HG03520 (cell line): ENCODE data around the gene MOSPD3.

Experiments
- ATAC-seq: cut with Tn5 transposase; IDR thresholded peaks from one replicate; pipeline ENCODE4 v1.9.1; 2021; ENCODE audit warnings: mild to moderate bottlenecking, moderate library complexity; ENCODE audit not compliant: unreplicated experiment

MOSPD3 gene

DNA sequence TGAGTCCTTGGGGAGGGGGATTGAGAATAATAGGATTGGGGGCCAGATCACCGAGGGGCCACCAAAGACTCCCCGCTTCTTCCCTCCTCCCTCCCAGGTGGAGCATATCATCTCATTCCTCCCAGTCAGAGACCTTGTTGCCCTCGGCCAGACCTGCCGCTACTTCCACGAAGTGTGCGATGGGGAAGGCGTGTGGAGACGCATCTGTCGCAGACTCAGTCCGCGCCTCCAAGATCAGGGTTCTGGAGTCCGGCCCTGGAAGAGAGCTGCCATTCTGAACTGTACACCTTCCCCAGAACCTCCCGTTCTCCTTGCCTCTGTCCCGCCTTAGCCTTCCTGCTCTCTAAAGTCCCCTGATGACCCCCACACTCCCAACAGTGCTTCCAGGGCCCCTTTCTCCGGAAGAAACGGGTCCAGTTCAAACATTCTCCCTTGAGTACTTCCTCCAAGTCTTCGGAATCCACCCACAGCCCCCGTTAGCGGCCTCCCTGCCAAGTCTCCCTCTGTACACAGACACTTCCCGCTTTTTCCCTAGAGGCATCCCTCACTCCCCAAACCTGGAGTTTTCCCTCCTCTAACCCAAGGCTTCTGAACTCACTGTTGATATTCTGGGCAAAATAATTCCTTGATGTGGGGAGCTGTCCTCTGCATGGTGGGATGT is 22.1 kb upstream of the MOSPD3 start:
- no peak for ATAC-seq

DNA sequence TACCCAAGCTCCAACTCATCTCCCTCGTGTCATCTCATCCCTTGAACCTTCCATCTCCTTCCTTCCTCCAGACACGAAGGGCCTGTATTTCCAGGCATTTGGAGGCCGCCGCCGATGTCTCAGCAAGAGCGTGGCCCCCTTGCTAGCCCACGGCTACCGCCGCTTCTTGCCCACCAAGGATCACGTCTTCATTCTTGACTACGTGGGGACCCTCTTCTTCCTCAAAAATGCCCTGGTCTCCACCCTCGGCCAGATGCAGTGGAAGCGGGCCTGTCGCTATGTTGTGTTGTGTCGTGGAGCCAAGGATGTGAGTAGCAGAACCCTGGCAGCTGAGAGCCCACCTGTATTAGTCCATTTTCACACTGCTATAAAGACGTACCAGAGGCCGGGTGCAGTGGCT is 20.7 kb upstream of the MOSPD3 start:
- no peak for ATAC-seq

DNA sequence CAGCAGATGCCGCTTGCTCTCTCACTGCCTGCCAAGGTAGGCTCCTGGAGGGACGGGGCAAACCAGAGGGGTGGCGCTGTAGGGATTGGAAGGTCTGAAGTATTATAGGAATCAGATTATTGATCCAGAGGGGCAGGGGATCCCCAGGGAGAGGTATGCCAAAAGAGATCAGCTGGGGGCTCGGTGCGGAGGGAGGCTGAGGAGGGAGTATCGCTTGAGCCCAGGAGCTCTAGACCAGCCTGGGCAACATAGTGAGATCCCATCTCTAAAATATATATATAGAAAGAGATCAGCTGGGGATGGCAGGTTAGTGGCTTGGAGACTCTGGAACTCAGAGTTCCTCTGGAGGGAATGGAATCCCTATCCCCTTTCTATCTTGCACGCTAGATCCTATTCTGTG is 17.2 kb upstream of the MOSPD3 start:
- no peak for ATAC-seq

DNA sequence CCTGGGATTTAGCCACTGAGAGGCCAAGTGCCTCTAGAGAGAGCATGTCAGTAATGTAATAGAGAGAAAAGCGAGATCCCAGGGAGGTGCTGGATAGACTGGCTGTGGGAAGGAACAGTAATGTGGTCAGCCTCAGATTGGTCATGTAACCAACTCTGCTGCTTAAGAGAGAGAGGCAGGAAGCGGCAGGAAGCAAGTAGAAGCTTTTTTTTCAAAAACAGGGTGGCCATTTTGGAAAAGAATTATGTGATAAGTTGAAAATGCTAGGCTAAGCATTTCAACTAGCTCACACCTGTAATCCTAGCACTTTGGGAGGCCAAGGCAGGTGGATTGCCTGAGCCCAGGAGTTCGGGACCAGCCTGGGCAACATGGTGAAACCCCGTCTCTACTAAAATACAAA is 13.9 kb upstream of the MOSPD3 start:
- no peak for ATAC-seq

DNA sequence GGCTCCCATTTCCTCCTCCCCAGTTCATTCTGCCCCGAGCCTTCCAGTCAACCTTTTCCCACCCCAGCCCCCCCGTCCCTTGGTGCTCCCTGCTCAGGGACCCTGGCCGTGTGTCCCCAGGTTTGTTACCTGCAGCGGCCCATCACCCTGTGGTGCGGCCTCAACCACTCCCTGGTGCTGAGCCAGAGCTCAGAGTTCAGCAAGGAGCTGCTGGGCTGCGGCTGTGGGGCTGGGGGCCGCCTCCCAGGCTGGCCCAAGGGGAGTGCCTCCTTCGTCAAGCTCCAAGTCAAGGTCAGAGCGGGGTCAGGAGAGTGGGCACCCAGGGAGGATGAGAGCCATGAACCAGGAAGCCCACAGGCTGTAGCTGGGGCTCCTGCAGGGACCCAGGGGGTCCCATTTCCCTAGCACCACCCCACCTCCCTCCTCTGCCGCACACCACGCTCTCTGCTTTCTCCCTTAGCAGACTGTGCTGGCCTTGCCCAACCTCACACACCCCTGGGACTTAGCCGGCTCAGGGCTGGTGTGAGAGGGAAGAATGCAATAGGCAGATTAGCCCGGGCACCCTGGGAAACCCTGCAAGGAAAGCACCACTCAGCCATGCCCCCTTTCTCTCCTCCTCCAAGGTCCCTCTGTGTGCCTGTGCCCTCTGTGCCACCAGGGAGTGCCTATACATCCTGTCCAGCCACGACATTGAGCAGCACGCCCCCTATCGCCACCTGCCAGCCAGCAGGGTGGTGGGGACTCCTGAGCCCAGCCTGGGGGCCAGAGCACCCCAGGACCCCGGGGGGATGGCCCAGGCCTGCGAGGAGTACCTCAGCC is 12.2 kb upstream of the MOSPD3 start:
- ATAC-seq = no peak

DNA sequence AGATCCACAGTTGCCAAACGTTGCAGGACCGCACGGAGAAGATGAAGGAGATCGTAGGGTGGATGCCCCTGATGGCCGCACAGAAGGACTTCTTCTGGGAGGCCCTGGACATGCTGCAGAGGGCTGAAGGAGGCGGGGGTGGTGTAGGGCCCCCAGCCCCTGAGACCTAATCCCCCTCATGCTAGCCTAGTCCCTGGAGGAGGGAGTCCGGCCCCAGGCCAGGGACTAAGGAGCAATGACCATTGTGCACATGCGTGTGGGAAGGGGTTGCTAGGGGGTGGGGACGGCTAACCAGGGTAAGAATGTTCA is 11.7 kb upstream of the MOSPD3 start:
- no peak for ATAC-seq

DNA sequence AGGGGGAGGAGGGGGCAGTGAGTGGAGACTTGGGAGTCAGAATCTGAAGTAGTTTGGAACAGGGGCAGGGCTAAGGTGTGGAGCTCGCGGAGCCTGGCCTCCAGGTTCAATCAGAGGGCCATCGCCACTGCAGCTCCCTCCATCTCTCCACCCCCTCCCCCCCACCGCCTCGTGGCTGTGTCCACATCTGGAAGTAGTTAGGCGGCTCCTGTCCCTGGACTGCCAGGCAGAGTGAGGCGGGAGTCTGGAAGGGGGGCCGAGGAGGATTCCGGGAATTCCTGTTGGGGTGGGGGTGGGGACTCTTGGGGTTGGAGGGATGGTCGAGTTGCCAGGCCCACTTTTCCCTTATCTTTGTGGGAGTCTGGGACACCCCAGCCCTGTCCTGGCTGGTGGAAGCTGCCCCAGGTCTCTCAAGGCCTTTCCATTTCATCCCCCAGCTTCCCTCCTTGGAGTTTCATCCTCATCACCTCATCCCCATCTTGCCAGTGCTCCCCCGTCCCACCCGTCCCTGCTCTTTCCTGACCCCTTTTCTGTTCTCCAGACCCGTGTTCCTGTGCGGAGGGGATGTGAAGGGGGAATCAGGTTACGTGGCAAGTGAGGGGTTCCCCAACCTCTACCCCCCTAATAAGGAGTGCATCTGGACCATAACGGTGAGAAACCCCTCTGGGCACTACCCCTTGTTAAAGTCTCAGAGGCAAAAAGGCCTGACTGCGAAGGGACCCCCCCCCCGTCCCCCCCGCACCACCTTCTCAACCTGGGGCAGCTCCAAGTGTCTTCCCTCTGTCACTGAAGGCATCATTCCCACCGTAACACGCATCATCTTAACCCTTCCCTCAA is 9.2 kb upstream of the MOSPD3 start:
- no peak for ATAC-seq

DNA sequence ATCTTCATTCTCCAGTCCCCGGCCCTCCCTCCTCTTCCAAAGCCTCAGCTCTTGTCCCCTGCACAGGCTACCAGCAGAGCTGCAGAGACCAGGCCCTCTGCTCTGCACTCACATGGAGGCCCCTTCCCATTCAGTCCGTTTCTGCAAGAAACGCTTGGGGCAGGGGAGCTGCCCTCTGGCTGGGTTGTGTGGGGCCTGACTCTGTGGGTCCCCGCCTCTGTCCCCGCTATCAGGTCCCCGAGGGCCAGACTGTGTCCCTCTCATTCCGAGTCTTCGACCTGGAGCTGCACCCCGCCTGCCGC is 8.7 kb upstream of the MOSPD3 start:
- ATAC-seq = no peak

DNA sequence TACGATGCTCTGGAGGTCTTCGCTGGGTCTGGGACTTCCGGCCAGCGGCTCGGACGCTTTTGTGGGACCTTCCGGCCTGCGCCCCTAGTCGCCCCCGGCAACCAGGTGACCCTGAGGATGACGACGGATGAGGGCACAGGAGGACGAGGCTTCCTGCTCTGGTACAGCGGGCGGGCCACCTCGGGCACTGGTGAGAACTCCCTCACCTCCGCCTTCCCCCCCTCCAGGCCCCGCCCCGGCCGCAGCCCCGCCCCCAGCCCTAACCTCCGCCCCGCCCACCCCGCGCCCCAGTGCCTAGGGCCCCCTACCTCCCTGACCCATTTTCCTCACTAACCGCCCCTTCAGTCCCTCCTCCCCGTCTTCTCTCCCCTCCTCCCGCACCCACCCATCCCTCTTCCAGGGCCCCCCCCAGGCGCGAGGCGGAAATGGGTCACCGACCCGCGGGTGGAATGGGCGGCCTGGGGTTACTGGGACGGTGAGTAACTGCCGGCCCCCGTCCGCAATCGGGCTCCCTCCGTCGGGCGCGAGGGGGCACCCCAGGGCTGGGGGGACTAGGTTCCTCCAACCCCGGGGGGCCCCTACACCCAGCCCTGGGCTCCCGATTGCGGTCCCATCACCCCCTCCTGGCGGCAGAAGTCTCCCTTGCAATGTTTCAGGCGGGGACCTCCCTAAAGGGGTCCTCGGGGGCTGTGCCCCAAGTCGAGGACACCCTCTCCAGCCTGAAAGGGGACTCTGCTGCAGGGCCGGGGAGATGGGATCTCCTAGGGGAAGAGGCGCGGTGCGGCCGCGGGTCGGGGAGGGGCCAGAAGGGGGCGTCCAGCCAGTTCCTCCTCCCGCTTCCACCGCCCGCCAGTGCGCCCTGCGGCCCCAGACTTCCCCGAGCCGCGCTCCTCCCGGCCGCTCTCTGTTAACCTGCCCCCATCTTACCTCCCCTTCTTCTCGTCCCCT is 8.0 kb upstream of the MOSPD3 start:
- ATAC-seq = no peak

DNA sequence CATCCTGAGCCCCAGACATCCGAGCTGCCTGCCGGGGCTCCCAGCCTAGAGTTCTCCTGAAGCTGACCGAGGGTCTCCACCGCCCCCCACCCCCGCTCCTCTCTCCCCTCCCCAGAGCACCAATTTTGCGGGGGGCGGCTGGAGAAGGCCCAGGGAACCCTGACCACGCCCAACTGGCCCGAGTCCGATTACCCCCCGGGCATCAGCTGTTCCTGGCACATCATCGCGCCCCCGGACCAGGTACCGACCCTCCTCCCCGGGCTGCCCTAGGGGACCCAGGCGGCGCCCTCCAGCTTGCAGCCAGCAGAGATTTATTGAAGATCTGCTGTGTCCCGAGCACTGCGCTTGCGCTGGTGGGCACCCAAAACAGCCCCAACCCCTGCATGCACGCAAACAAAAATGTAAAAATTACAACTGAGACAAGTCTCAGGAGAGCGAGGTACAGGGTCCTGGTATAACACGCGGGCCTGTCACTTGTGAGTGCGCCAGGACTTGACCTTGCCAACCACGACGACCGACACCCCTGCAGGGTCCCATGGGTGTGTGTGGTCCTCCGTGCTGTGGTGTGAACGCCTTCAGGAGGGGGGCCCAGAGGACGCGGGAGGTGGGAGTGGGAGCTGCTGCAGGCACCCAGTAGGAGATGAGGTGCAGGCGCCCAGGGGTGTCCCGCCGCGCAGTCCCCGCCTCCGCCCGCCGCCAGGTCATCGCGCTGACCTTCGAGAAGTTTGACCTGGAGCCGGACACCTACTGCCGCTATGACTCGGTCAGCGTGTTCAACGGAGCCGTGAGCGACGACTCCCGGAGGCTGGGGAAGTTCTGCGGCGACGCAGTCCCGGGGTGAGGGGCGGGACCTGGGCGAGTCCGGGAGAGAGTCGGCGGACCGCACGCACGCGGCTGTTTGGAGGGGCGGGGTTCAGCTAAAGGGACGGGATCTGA is 7.1 kb upstream of the MOSPD3 start:
- no peak for ATAC-seq

DNA sequence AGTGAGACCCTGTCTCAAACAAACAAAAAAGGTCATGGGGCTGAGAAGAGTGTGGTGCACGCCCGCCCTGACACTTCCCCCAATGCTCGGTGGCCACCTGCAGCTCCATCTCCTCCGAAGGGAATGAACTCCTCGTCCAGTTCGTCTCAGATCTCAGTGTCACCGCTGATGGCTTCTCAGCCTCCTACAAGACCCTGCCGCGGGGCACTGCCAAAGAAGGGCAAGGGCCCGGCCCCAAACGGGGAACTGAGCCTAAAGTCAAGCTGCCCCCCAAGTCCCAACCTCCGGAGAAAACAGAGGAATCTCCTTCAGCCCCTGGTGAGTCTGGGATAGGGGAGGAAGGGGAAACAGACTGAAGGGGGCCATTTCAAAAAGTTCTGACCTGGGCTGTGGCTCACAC is 6.0 kb upstream of the MOSPD3 start:
- no peak for ATAC-seq

DNA sequence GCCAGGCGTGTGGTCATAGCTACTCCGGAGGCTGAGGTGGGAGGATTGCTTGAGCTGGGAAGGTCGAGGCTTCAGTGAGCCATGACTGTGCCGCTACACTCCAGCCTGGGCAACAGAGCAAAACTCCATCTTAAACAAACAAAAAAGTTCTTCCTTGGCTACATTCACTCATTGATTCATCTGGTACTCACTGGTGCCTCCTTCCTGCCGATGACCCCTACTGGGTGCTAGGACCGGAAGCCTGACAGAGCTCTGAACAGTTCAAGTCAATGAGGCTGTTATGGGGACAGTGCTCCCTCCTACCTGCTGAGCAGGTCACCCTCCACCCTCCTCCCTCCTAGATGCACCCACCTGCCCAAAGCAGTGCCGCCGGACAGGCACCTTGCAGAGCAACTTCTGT is 5.2 kb upstream of the MOSPD3 start:
- ATAC-seq = no peak

DNA sequence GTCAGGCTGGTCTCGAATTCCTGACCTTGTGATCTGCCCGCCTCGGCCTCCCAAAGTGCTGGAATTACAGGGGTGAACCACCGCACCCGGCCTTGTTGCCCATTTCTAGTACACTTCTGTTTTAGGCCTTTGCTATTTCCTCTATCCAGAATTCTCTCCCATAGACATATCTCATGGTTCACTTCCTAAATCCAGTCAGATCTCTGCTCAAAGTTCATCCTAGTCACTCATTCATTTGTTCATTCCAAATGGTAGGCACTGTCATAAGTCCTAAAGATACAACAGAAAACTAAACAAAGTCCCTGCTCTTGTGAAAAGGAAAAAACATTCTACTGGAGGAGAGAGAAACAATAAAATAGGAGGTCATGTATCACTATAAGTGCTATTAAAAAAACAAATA is 2.4 kb upstream of the MOSPD3 start:
- no peak for ATAC-seq

DNA sequence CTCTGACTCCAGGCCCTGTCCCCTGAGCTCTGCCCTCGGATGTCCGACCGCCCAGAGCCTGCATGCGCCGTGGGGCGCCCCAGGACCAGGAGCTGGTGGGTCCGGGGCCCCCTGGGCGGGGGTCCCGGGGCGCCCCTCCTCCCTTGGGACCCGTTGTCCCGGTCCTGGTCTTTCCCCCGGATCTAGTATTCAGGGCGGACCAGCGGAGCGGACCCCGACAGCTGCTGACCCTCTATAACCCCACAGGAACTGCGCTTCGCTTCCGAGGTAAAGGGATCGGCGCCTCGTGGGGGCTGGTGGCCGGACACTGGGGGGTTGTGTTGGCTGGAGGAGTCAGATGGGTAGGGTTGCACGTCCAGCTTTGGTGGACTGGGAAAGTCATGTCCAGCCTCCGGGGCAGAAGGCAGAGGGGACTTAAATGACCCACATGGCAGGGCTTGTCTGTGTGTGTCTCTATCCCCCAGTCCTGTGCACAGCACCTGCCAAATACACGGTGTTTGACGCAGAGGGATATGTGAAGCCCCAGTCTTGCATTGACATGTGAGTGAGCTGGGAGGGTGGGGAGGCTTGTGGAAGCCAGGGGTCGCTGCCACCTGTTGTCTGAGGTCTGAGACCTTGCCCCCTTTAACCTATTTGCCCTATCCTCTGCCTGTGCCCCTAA is 520 bp downstream of the MOSPD3 start:
- no peak for ATAC-seq

DNA sequence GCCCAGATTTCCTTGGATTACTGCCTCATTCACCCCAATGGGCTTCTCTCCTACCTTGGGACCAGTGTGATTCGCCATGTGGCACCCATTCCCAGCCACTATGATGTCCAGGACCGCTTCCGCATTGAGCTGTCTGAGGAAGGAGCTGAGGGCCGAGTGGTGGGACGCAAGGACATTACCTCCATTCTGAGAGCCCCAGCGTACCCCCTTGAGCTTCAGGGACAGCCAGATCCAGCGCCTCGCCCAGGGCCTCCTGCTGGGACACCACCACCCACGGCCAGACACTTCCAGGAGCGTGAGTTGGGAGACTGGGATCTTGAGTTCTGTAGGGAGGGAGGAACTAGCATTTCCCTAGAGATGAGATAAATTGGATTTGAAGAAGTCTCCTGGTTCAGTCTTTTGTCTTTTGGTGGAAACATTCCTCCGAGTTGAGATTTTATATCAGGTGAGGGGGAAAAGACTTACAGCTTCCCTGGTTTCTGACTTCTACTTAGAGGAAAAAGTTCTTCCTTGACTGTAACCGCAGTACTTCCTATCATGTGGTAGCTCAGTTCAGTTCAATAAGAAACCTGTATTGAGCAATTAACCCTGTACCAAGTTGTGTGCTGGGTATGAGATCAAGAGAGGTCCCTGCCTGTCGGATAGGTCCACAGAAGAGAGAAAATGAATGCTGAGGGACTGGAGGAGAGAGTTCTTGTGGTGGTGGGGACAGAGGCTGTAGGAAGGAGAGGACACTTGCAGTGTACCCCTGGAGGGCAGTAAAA is 1.3 kb downstream of the MOSPD3 start:
- ATAC-seq = no peak

DNA sequence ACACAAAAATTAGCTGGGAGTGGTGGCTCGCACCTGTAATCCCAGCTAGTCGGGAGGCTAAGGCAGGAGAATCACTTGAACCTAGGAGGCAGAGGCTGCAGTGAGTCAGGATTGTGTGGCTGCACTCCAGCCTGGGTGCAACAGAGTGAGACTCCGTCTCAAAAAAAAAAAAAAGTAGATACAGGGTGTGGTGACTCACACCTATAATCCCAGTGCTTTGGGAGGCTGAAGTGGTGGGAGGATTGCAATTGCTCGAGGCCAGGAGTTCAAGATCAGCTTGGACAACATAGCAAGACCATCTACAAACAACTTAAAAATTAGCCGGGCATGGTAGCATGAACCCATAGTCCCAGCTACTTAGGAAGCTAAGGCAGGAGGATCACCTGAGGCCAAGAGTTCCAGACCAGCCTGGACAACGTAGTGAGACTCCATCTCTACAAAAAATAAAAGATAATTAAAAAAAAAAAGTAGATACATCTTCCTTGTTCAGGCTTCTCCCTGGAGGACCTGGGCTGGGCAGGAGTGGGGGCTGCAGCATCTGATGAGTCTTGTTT is 2.0 kb downstream of the MOSPD3 start:
- no peak for ATAC-seq

DNA sequence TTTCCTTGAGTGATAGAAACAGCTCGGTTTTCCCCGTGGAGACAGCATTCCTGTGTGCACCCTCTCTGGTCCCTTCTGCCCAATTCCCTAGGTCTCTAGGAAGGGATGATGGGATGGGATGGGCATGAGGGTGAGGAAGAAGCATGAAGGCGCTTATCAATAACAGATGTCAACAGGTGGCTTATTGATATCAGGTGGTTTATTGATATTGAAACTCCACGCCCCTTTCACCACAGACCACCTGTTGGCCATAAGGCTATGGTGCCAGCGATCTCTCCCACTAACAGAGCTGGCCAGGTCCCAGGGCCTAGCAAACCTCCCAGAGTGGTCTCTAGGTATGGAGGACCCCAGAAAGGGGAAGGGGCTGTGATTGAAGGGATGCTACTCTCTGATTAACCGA is 7.9 kb downstream of the MOSPD3 start:
- ATAC-seq = no peak

DNA sequence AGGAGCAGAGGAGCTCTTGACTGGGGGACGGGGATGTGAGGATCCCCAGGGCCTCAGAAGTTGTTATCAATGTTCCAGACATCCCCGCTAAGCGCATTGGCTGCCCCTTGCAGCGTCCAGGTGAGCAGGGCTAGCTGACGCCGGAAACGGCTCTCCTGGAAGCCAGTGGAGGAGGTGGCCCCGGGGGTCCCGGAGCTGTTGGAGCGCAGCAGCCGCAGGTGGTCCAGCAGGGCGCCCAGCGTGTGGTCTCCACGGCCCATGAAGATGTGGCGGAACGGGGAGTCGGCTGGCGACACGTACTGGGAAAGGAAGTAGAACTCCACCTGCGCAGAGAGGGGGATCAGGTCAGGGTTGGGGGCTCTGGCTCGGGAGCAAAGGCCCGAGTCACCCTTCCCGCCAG is 8.5 kb downstream of the MOSPD3 start:
- ATAC-seq = no peak
